ENCODE measurements around the gene CATSPERD. TPM values are rescaled to one million over a fixed set of nuclear protein-coding genes. Genes with fewer than 3 reads are reported as not detected.
A peak's percentile ranks its signal among the peaks of the same experiment; 100 is the strongest.
"Not testable (repeated sequence)": the region's sequence is repeated elsewhere in the genome, so short reads cannot be mapped to it uniquely, and the experiment has no call there.

Gene CATSPERD
- total RNA-seq, 2 donors from 2014 or later = not detected

DNA sequence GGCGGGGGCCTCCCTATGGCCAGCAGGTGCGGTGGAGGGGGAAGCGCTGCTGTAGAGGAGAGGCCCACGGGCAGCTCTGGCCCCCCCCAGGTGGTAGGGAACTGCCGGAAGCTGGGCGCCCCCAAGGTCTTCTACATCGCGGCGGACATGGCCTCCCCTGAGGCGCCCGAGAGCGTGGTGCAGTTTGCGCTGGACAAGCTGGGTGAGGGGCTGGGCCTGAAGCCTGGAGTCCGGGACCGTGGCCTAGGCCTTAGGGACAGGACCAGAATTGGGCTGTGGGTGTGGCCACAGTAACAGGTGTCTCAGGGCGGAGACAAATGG is 34.2 kb upstream of the CATSPERD start:
- Histone ChIP-seq H3K4me3 (peak overlapping the region in 1 of 2 donors; percentile 40), H3K36me3 (replicated peaks in 1 of 2; ENCODE audit: insufficient read depth in 1 of 2, low read depth in 2 of 2) (no peaks in the 10 kb centered on the region), H3K9me3 (no peaks in the 10 kb centered on the region), H3K4me1 (peaks cover 28% of the 10 kb centered on the region), H3K27me3 (no peaks in the 10 kb centered on the region), H3K27ac (peak overlapping the region; percentile 60 to 91 (median 76))
- ATAC-seq = no peak
- no peak for DNase-seq
- intact Hi-C loops (cut with DNase I) = no loop called here
- TF ChIP-seq, protein P1, sequence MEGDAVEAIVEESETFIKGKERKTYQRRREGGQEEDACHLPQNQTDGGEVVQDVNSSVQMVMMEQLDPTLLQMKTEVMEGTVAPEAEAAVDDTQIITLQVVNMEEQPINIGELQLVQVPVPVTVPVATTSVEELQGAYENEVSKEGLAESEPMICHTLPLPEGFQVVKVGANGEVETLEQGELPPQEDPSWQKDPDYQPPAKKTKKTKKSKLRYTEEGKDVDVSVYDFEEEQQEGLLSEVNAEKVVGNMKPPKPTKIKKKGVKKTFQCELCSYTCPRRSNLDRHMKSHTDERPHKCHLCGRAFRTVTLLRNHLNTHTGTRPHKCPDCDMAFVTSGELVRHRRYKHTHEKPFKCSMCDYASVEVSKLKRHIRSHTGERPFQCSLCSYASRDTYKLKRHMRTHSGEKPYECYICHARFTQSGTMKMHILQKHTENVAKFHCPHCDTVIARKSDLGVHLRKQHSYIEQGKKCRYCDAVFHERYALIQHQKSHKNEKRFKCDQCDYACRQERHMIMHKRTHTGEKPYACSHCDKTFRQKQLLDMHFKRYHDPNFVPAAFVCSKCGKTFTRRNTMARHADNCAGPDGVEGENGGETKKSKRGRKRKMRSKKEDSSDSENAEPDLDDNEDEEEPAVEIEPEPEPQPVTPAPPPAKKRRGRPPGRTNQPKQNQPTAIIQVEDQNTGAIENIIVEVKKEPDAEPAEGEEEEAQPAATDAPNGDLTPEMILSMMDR (IDR thresholded peaks at IDR 0.05) = no peak
- no peak for TF ChIP-seq POLR2A (IDR thresholded peaks at IDR 0.05)
- 31 to 34% methylated on average over 5 to 14 of the region's 16 CpGs for WGBS, 2 donors

- Histone ChIP-seq H3K27me3 (no peaks in the 10 kb centered on the region), H3K36me3 (replicated peaks in 1 of 2; ENCODE audit: insufficient read depth in 1 of 2, low read depth in 2 of 2) (no peaks in the 10 kb centered on the region), H3K27ac (peak overlapping the region; percentile 60 to 91 (median 76)), H3K9me3 (no peaks in the 10 kb centered on the region), H3K4me3 (peak overlapping the region; percentile 9 to 40), H3K4me1 (peaks cover 28% of the 10 kb centered on the region)
- ATAC-seq = peak; percentile 74
- DNase-seq = peak; percentile 95 to 97 (median 96)
- intact Hi-C loops (cut with DNase I) = no loop called here
- WGBS, 2 donors = 0 to 2% methylated on average over 37 to 49 of the region's 59 CpGs
- peak in 2 of 3 donors; percentile 39 to 40 for TF ChIP-seq POLR2A (IDR thresholded peaks at IDR 0.05)
- TF ChIP-seq, protein P1 (IDR thresholded peaks at IDR 0.05) = peak; percentile 82 to 89 (median 87)
Measured at GRCh38 chr19:5686647-5687359, 33.6 kb upstream of the CATSPERD start.

DNA sequence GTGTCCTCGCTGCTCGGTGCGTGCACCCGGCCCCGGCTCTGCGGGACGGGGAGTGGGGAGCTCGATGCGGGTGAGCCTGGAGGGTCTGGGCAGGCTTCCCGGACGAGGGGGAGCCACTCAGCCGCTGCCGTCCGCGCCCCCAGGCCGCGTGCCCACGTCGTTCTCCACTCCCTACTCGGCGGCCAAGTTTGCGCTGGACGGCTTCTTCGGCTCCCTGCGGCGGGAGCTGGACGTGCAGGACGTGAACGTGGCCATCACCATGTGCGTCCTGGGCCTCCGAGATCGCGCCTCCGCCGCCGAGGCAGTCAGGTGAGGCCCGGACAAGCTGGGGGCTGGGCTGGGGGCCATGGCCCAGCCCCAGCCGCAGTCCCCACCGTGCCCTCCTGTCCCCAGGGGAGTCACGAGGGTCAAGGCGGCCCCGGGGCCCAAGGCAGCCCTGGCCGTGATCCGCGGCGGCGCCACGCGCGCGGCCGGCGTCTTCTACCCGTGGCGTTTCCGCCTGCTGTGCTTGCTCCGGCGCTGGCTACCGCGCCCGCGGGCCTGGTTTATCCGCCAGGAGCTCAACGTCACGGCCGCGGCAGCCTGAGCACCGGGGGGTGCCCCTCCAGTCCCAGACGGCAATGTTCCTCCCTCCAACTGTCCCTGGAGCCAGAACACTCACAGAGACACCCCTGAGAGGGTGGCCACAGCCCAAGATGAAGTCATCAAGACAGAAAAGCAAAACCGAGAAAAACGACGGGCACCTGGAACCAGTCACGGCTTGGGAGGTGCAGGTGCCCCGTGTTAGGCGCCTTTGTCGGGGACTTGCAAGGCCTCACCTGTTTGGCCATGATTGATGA is 32.9 kb upstream of the CATSPERD start:
- H3K4me1 ChIP-seq = peaks cover 34% of the 10 kb centered on the region
- no peak for DNase-seq
- H3K27ac ChIP-seq = peak overlapping the region; percentile 60 to 91 (median 76)
- ATAC-seq = no peak
- no peaks in the 10 kb centered on the region for H3K9me3 ChIP-seq
- no peak overlapping the region for H3K4me3 ChIP-seq
- 54 to 57% methylated on average over 24 to 64 of the region's 76 CpGs for WGBS, 2 donors
- H3K27me3 ChIP-seq = no peaks in the 10 kb centered on the region
- TF ChIP-seq, protein P1 (IDR thresholded peaks at IDR 0.05) = peak in 1 of 7 experiments; percentile 4
- no peak for TF ChIP-seq POLR2A (IDR thresholded peaks at IDR 0.05)
- peaks cover 0 to 1% of the 10 kb centered on the region in 2 donors for H3K36me3 ChIP-seq (replicated peaks in 1 of 2; ENCODE audit: insufficient read depth in 1 of 2, low read depth in 2 of 2)
- intact Hi-C loops (cut with DNase I) = no loop called here

DNA sequence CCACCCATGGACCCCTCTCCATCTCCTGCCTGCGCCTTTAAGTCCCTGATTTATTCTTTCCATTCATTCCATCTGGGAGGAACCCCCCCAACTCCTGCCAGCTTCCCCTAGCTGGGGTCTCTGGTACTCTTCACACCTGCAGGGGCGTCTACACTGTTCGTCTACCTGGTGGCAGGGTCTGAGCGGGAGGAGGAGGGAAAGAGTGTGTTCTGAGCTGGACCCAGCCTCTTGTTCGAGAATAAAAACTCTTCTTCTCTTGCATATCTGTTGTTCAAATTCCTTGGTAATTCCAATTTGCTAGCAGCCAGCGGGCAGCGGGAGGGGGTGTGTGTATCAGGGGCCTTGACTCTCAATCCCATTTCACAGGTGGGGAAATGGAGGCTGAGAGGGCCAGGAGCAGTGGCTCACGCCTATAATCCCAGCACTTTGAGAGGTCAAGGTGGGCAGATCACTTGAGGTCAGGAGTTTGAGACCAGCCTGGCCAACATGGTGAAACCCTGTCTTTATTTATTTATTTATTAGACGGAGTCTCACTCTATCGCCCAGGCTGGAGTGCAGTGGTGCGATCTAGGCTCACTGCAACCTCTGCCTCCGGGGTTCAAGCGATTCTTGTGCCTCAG is 32.1 kb upstream of the CATSPERD start:
- ATAC-seq; H3K36me3 ChIP-seq (replicated peaks in 1 of 2; ENCODE audit: insufficient read depth in 1 of 2, low read depth in 2 of 2); H3K27me3 ChIP-seq; H3K4me3 ChIP-seq; H3K9me3 ChIP-seq; H3K27ac ChIP-seq; DNase-seq; intact Hi-C loops (cut with DNase I): not testable (repeated sequence)
- H3K4me1 ChIP-seq = peaks cover 40% of the 10 kb centered on the region
- WGBS, 2 donors = 92 to 95% methylated on average over 12 to 13 of the region's 13 CpGs

All from body of pancreas (tissue), 4 donors.